MCF 10A (cell line): ENCODE results near the gene OARD1. TPM values are rescaled to one million over a fixed set of nuclear protein-coding genes. Genes with fewer than 3 reads are reported as not detected.

Experiments used
- BruUV-seq: library from RNA; stranded (reverse); fragments of 400-500 nt; replicated peaks from 2 replicates; lab custom pipeline; 2021; lab: Mats Ljungman, UMichigan
- CTCF ChIA-PET: fragments of 300-600 bp; sonication (Branson Sonifier 250); formaldehyde crosslinking; extraction: SDS; loops from one replicate; lab custom pipeline; 2021; ENCODE audit warnings: antibody characterized with exemption, inconsistent platforms; lab: Yijun Ruan, JAX
- POLR2A ChIA-PET: fragments of 300-600, 350-650 bp; sonication (Branson Sonifier 250); formaldehyde crosslinking; extraction: SDS; loops from one replicate; lab custom pipeline; 2020; ENCODE audit warnings: antibody characterized with exemption, inconsistent platforms; lab: Yijun Ruan, JAX
- DNase-seq: peaks from one replicate; pipeline ENCODE4 v3.0.0-alpha.2; 2018; ENCODE audit not compliant: unreplicated experiment
- H3K27ac Mint-ChIP-seq: one replicate; pipeline ENCODE4 v1.8.0; 2022; ENCODE audit warnings: mild to moderate bottlenecking, low read depth, mixed read lengths; ENCODE audit not compliant: unreplicated experiment
- H3K27me3 Mint-ChIP-seq: one replicate; pipeline ENCODE4 v1.8.0; 2022; ENCODE audit warnings: mixed read lengths; ENCODE audit not compliant: insufficient read depth, unreplicated experiment
- H3K36me3 Mint-ChIP-seq: one replicate; pipeline ENCODE4 v1.8.0; 2022; ENCODE audit warnings: mild to moderate bottlenecking, moderate library complexity, mixed read lengths; ENCODE audit not compliant: insufficient read depth, unreplicated experiment
- H3K4me1 Mint-ChIP-seq: one replicate; pipeline ENCODE4 v1.8.0; 2022; ENCODE audit warnings: mixed read lengths; ENCODE audit not compliant: insufficient read depth, unreplicated experiment
- H3K4me3 Mint-ChIP-seq: one replicate; pipeline ENCODE4 v1.8.0; 2022; ENCODE audit warnings: mild to moderate bottlenecking, moderate library complexity, mixed read lengths; ENCODE audit not compliant: unreplicated experiment
- H3K9me3 Mint-ChIP-seq: one replicate; pipeline ENCODE4 v1.8.0; 2022; ENCODE audit warnings: mixed read lengths; ENCODE audit not compliant: unreplicated experiment
- CTCF ChIP-seq: fragments of 200-600 bp; IDR thresholded peaks from one replicate; pipeline ENCODE4 v1.8.0; 2022; ENCODE audit warnings: antibody characterized with exemption, mild to moderate bottlenecking; ENCODE audit not compliant: unreplicated experiment
- intact Hi-C: fragments of 100-400 bp; cut with micrococcal nuclease; formaldehyde crosslinking; loops from 2 replicates; pipeline ENCODE4 v1.14.1; 2022
- total RNA-seq: library from RNA; stranded (reverse); gene quantifications from 2 replicates; pipeline ENCODE4 v1.2.3, GENCODE V29; 2022

The OARD1 gene
- total RNA-seq, 1 experiment from 2014 or later, result 28.0 TPM

GRCh38 chr6:41036601-41037000, 35.6 kb downstream of the OARD1 start:
- Mint-ChIP-seq H3K4me1 (peaks cover 43% of the 10 kb centered on the region), H3K9me3 (no peaks in the 10 kb centered on the region), H3K27ac (peak overlapping the region; percentile 77), H3K4me3 (no peak overlapping the region), H3K36me3 (no peaks in the 10 kb centered on the region), H3K27me3 (no peaks in the 10 kb centered on the region)
- DNase-seq, result no peak
- no peak for TF ChIP-seq CTCF
- ChIA-PET CTCF (interaction anchor here (0.7 to 3.4 kb wide), 9 partner anchors 9 to 142 kb away, joined by 3 to 35 read pairs (median 6); no protein-coding TSS in a partner anchor), POLR2A (interaction anchor here (0.8 to 2.4 kb wide), 8 partner anchors 9 to 126 kb away, joined by 3 to 12 read pairs (median 4); partner anchors contain the start of genes NFYA and OARD1)
- intact Hi-C loops, result no loop called here
- TSS peak; percentile 99 for BruUV-seq

- peak; percentile 75 for DNase-seq
- ChIA-PET CTCF (interaction anchor here (1.6 to 3.4 kb wide), 6 partner anchors 9 to 142 kb away, joined by 4 to 35 read pairs (median 8); no protein-coding TSS in a partner anchor), POLR2A (interaction anchor here (0.8 to 2.4 kb wide), 9 partner anchors 9 to 125 kb away, joined by 3 to 12 read pairs (median 4); partner anchors contain the start of genes NFYA and OARD1)
- BruUV-seq, result no TSS peak
- peak overlapping the region; percentile 77 for H3K27ac Mint-ChIP-seq
- intact Hi-C loops, result no loop called here
- H3K4me1 Mint-ChIP-seq, result peaks cover 43% of the 10 kb centered on the region
- H3K36me3 Mint-ChIP-seq, result no peaks in the 10 kb centered on the region
- no peak overlapping the region for H3K4me3 Mint-ChIP-seq
- TF ChIP-seq CTCF, result no peak
- H3K27me3 Mint-ChIP-seq, result no peaks in the 10 kb centered on the region
- H3K9me3 Mint-ChIP-seq, result no peaks in the 10 kb centered on the region
Measured at GRCh38 chr6:41036186-41036585, 36.0 kb downstream of the OARD1 start.

- intact Hi-C loops, result no loop called here
- Mint-ChIP-seq H3K27me3 (no peaks in the 10 kb centered on the region), H3K27ac (no peak overlapping the region), H3K36me3 (no peaks in the 10 kb centered on the region), H3K4me1 (peaks cover 27% of the 10 kb centered on the region), H3K4me3 (no peak overlapping the region), H3K9me3 (no peaks in the 10 kb centered on the region)
- POLR2A ChIA-PET, result no interaction called here
- CTCF ChIA-PET, result no interaction called here
- no TSS peak for BruUV-seq
- no peak for TF ChIP-seq CTCF
- DNase-seq, result no peak
Measured at GRCh38 chr6:41033776-41034175, 38.4 kb downstream of the OARD1 start.

- H3K4me3 Mint-ChIP-seq, result no peak overlapping the region
- no peaks in the 10 kb centered on the region for H3K27me3 Mint-ChIP-seq
- POLR2A ChIA-PET, result interaction anchor here (0.6 kb wide), 1 partner anchor 1568 kb away, joined by 3 read pairs; no protein-coding TSS in a partner anchor
- no peaks in the 10 kb centered on the region for H3K36me3 Mint-ChIP-seq
- no TSS peak for BruUV-seq
- CTCF ChIA-PET, result interaction anchor here (0.5 to 0.7 kb wide), 3 partner anchors 33 to 1152 kb away, joined by 3 to 4 read pairs (median 3); no protein-coding TSS in a partner anchor
- intact Hi-C loops, result no loop called here
- no peaks in the 10 kb centered on the region for H3K9me3 Mint-ChIP-seq
- no peak overlapping the region for H3K27ac Mint-ChIP-seq
- peaks cover 32% of the 10 kb centered on the region for H3K4me1 Mint-ChIP-seq
- no peak for TF ChIP-seq CTCF
- no peak for DNase-seq
Measured at GRCh38 chr6:41032830-41033229, 39.3 kb downstream of the OARD1 start.
